GM12878 (cell line): ENCODE results near the gene CD3D.

ENCODE experiments used
- CHD4 ChIP-seq: fragments of 200-600 bp; sonication (generic); IDR thresholded peaks from 2 replicates; pipeline ENCODE4 v1.6.1; 2016; ENCODE audit warnings: mild to moderate bottlenecking
- KDM1A ChIP-seq: fragments of 200-600 bp; sonication (generic); IDR thresholded peaks from 2 replicates; pipeline ENCODE4 v1.6.1; 2016; ENCODE audit warnings: borderline replicate concordance
- KLF5 ChIP-seq: fragments of 450-650 bp; IDR thresholded peaks from 2 replicates; pipeline ENCODE4 v1.6.1; 2014; ENCODE audit warnings: mild to moderate bottlenecking; ENCODE audit not compliant: partially characterized antibody
- MXI1 ChIP-seq: fragments of 150-350 bp; IDR thresholded peaks from 2 replicates; pipeline ENCODE4 v1.6.1; 2011; ENCODE audit warnings: low read depth, mild to moderate bottlenecking, inconsistent platforms, low read length, improper control_type of control experiment
- POLR2A ChIP-seq: IDR thresholded peaks from 2 replicates; pipeline ENCODE4 v1.6.1; 2011; ENCODE audit warnings: low read depth, mild to moderate bottlenecking, low read length
- POLR2AphosphoS2 ChIP-seq: IDR thresholded peaks from 2 replicates; pipeline ENCODE4 v1.6.1; 2011; ENCODE audit warnings: low read depth, mild to moderate bottlenecking, low read length, improper control_type of control experiment, moderate library complexity
- POLR2AphosphoS5 ChIP-seq: IDR thresholded peaks from 2 replicates; pipeline ENCODE4 v1.6.1; 2011; ENCODE audit warnings: mild to moderate bottlenecking, low read length, inconsistent platforms
- SP1 ChIP-seq: IDR thresholded peaks from one replicate; pipeline ENCODE4 v1.6.1; 2011; ENCODE audit warnings: low read depth, low read length
- TARDBP ChIP-seq: IDR thresholded peaks from 2 replicates; pipeline ENCODE4 v1.6.1; 2016; ENCODE audit warnings: borderline replicate concordance
- TF ChIP-seq, protein P1 (sequence below): IDR thresholded peaks from 2 replicates; pipeline ENCODE4 v1.6.1; 2012; ENCODE audit warnings: low read depth, low read length, improper control_type of control experiment
- TF ChIP-seq, protein P2 (sequence below): fragments of 450-650 bp; IDR thresholded peaks from 2 replicates; pipeline ENCODE4 v1.6.1; 2016; ENCODE audit warnings: mild to moderate bottlenecking, moderate library complexity, borderline replicate concordance
- TF ChIP-seq, protein P3 (sequence below): IDR thresholded peaks from 2 replicates; pipeline ENCODE4 v1.6.1; 2011; ENCODE audit warnings: low read depth, mild to moderate bottlenecking, low read length, moderate library complexity, borderline replicate concordance; ENCODE audit errors: extremely low read depth
- TF ChIP-seq, protein P4 (sequence below), 3 experiments: IDR thresholded peaks in 2 of 3; conservative IDR thresholded peaks in 1 of 3; 2 replicates each; pipeline ENCODE4 v1.5.1; 2011; ENCODE audit warnings: low read depth in 3 of 3, low read length in 3 of 3, mild to moderate bottlenecking in 3 of 3, control low read depth in 2 of 3, moderate library complexity in 2 of 3, inconsistent platforms in 1 of 3, mixed read lengths in 1 of 3; ENCODE audit not compliant: control insufficient read depth in 2 of 3, insufficient read depth in 1 of 3; ENCODE audit errors: extremely low read depth in 1 of 3

DNA sequence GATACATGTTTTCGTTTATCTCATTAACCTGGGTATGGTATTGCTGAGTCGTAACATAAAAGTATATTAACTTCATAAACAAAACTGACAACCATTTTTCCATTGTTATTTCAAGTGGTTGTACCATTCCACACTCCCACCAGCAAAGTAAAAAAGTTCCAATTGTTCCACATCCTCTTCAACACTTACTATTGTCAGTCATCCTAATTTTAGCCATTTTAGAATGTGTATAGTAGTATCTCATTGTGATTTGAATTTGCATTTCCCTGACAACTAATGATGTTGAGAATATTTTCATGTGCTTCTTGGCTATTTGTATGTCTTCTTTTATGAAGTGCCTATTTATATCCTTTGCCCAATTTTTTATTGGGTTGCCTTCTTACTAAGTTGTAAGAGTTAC is 48.5 kb downstream of the CD3D start:
- TF ChIP-seq SP1 (no peak), CHD4 (no peak), KLF5 (no peak), KDM1A (no peak), POLR2A (no peak), MXI1 (no peak), TARDBP (no peak), POLR2AphosphoS5 (no peak), POLR2AphosphoS2 (no peak)
- TF ChIP-seq, protein P1, sequence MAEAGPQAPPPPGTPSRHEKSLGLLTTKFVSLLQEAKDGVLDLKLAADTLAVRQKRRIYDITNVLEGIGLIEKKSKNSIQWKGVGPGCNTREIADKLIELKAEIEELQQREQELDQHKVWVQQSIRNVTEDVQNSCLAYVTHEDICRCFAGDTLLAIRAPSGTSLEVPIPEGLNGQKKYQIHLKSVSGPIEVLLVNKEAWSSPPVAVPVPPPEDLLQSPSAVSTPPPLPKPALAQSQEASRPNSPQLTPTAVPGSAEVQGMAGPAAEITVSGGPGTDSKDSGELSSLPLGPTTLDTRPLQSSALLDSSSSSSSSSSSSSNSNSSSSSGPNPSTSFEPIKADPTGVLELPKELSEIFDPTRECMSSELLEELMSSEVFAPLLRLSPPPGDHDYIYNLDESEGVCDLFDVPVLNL: no peak
- TF ChIP-seq, protein P2, sequence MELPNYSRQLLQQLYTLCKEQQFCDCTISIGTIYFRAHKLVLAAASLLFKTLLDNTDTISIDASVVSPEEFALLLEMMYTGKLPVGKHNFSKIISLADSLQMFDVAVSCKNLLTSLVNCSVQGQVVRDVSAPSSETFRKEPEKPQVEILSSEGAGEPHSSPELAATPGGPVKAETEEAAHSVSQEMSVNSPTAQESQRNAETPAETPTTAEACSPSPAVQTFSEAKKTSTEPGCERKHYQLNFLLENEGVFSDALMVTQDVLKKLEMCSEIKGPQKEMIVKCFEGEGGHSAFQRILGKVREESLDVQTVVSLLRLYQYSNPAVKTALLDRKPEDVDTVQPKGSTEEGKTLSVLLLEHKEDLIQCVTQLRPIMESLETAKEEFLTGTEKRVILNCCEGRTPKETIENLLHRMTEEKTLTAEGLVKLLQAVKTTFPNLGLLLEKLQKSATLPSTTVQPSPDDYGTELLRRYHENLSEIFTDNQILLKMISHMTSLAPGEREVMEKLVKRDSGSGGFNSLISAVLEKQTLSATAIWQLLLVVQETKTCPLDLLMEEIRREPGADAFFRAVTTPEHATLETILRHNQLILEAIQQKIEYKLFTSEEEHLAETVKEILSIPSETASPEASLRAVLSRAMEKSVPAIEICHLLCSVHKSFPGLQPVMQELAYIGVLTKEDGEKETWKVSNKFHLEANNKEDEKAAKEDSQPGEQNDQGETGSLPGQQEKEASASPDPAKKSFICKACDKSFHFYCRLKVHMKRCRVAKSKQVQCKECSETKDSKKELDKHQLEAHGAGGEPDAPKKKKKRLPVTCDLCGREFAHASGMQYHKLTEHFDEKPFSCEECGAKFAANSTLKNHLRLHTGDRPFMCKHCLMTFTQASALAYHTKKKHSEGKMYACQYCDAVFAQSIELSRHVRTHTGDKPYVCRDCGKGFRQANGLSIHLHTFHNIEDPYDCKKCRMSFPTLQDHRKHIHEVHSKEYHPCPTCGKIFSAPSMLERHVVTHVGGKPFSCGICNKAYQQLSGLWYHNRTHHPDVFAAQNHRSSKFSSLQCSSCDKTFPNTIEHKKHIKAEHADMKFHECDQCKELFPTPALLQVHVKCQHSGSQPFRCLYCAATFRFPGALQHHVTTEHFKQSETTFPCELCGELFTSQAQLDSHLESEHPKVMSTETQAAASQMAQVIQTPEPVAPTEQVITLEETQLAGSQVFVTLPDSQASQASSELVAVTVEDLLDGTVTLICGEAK: no peak
- TF ChIP-seq, protein P3, sequence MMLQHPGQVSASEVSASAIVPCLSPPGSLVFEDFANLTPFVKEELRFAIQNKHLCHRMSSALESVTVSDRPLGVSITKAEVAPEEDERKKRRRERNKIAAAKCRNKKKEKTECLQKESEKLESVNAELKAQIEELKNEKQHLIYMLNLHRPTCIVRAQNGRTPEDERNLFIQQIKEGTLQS: no peak
- TF ChIP-seq, protein P4, sequence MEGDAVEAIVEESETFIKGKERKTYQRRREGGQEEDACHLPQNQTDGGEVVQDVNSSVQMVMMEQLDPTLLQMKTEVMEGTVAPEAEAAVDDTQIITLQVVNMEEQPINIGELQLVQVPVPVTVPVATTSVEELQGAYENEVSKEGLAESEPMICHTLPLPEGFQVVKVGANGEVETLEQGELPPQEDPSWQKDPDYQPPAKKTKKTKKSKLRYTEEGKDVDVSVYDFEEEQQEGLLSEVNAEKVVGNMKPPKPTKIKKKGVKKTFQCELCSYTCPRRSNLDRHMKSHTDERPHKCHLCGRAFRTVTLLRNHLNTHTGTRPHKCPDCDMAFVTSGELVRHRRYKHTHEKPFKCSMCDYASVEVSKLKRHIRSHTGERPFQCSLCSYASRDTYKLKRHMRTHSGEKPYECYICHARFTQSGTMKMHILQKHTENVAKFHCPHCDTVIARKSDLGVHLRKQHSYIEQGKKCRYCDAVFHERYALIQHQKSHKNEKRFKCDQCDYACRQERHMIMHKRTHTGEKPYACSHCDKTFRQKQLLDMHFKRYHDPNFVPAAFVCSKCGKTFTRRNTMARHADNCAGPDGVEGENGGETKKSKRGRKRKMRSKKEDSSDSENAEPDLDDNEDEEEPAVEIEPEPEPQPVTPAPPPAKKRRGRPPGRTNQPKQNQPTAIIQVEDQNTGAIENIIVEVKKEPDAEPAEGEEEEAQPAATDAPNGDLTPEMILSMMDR (IDR thresholded peaks at IDR 0.05 in 2 of 3, conservative IDR thresholded peaks at IDR 0.05 in 1 of 3; ENCODE audit: control insufficient read depth in 2 of 3, extremely low read depth in 1 of 3, insufficient read depth in 1 of 3, low read depth in 3 of 3, low read length in 3 of 3): no peak
